Lower leg skin (tissue), 4 donors: ENCODE results near the gene GLT1D1. TPM values are rescaled to one million over a fixed set of nuclear protein-coding genes. Genes with fewer than 3 reads are reported as not detected.
"Not testable (repeated sequence)": the region's sequence is repeated elsewhere in the genome, so short reads cannot be mapped to it uniquely, and the experiment has no call there.

Experiments used
- DNase-seq, 2 donors: peaks; one replicate each; pipeline ENCODE4 v3.0.0-alpha.2; 2019; ENCODE audit warnings: low spot score in 2 of 2
- H3K4me3 ChIP-seq: fragments of 200-600 bp; sonication (generic); 2 replicates; pipeline ENCODE4 v1.5.1; 2017; ENCODE audit warnings: mild to moderate bottlenecking, low read depth; ENCODE audit not compliant: poor library complexity, severe bottlenecking
- POLR2A ChIP-seq, 2 donors: fragments of 450-650 bp; IDR thresholded peaks; one replicate each; pipeline ENCODE4 v1.6.1; 2016 to 2017; ENCODE audit warnings: antibody characterized with exemption in 2 of 2, mild to moderate bottlenecking in 1 of 2, moderate library complexity in 1 of 2
- WGBS, 2 donors: methylation state at CpG; one replicate each; pipeline ENCODE4 v1.1.5; 2018; 5-methylcytosine and 5-hydroxymethylcytosine counted together
- intact Hi-C: fragments of 100-400 bp; cut with DNase I; formaldehyde crosslinking; loops from one replicate; pipeline ENCODE4 v1.15.0; 2023; ENCODE audit warnings: low total_unique reads
- total RNA-seq, 4 donors: library from RNA; depleted of rRNA; stranded (reverse); fragments of >200 nt; gene quantifications; one replicate each; pipeline ENCODE4 v1.1.0, GENCODE V29; 2016
- TF ChIP-seq, protein P1 (sequence below), 3 donors: fragments of 450-650 bp; IDR thresholded peaks; one replicate each; pipeline ENCODE4 v1.5.1; 2016; ENCODE audit warnings: antibody characterized with exemption in 3 of 3, mild to moderate bottlenecking in 3 of 3, moderate library complexity in 2 of 3

The GLT1D1 gene
- total RNA-seq, result 1 to 10 TPM; 1.5 to 2.2 (median 1.9) TPM

GRCh38 chr12:128852885-128853599 lies at the start of gene GLT1D1:
Gene GLT1D1, plus strand, starts transcription at chr12:128853478. Its CDS starts 104 bp downstream, at chr12:128853582.
- no peak within 1 kb of the TSS for H3K4me3 ChIP-seq
- DNase-seq, result peak in 1 of 2 donors; percentile 43
- intact Hi-C loops, result no loop called here
- TF ChIP-seq, protein P1, sequence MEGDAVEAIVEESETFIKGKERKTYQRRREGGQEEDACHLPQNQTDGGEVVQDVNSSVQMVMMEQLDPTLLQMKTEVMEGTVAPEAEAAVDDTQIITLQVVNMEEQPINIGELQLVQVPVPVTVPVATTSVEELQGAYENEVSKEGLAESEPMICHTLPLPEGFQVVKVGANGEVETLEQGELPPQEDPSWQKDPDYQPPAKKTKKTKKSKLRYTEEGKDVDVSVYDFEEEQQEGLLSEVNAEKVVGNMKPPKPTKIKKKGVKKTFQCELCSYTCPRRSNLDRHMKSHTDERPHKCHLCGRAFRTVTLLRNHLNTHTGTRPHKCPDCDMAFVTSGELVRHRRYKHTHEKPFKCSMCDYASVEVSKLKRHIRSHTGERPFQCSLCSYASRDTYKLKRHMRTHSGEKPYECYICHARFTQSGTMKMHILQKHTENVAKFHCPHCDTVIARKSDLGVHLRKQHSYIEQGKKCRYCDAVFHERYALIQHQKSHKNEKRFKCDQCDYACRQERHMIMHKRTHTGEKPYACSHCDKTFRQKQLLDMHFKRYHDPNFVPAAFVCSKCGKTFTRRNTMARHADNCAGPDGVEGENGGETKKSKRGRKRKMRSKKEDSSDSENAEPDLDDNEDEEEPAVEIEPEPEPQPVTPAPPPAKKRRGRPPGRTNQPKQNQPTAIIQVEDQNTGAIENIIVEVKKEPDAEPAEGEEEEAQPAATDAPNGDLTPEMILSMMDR (IDR thresholded peaks at IDR 0.05), result no peak
- no peak for TF ChIP-seq POLR2A (IDR thresholded peaks at IDR 0.05)
- WGBS, 2 donors, result 75 to 96% methylated on average over 5 to 8 of the region's 56 CpGs

DNA sequence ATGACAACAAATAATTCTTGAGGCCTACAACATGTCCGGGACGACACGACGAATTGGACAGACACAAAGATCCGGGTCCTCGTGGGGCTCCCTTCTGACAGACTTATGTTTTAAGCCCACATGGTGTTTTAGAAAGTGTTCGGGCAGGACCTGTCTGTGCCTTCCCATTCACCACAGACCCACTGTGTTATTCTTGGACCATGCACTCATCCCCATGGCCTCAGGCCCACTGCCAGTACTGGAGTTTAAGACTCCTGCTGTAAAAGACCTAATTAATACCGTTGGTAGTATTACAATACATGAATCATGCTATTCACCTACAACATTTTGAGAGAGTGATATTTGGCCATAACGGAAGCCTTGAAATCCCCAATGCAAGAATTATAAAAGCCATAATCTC lies 49.5 kb upstream of the GLT1D1 start:
- 81 to 88% methylated on average over 9 of the region's 9 CpGs for WGBS, 2 donors

DNA sequence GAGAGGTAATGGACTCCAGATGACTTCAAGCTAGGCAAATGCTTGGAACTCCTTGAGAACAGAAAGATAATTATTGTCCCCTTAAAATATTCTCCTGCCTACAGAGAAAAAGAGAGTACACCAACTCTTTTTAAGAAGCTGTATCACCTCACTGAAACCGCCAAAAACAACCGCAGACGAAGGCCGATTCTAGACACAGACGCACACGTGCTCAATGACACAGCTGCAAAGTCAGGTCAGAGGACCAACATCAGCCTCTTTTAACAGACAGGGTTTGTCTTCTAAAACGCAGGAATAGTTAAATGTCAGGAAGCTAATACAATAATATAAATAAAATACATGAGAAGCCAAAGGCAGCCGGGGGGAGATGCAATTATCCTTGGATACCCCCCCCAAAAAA lies 48.5 kb upstream of the GLT1D1 start:
- intact Hi-C loops, result no loop called here
- no peak overlapping the region for H3K4me3 ChIP-seq
- no peak for TF ChIP-seq POLR2A (IDR thresholded peaks at IDR 0.05)
- TF ChIP-seq, protein P1 (IDR thresholded peaks at IDR 0.05), result no peak
- no peak for DNase-seq
- WGBS, 2 donors, result 96% methylated on average over 8 of the region's 8 CpGs

More for the DNA sequence above, 49.5 kb upstream of the GLT1D1 start:
- no peak for DNase-seq
- intact Hi-C loops, result no loop called here
- no peak overlapping the region for H3K4me3 ChIP-seq
- TF ChIP-seq, protein P1 (IDR thresholded peaks at IDR 0.05), result no peak
- no peak for TF ChIP-seq POLR2A (IDR thresholded peaks at IDR 0.05)

DNA sequence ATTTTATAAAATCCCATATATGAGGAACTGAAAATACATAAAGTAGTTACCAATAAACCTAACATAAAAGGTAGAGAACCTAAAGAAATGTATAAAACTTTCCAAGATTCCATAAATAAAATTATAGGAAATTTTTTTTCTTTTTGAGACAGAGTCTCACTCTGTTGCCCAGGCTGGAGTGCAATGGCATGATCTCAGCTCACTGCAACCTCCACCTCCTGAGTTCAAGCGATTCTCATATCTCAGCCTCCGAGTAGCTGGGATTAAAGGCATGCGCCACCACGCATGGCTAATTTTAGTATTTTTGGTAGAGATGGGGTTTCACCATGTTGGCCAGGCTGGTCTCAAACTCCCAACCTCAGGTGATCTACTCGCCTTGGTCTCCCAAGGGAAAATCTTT lies 47.9 kb upstream of the GLT1D1 start:
- DNase-seq, H3K4me3 ChIP-seq, intact Hi-C loops: not testable (repeated sequence)
- 97 to 99% methylated on average over 5 of the region's 5 CpGs for WGBS, 2 donors

DNA sequence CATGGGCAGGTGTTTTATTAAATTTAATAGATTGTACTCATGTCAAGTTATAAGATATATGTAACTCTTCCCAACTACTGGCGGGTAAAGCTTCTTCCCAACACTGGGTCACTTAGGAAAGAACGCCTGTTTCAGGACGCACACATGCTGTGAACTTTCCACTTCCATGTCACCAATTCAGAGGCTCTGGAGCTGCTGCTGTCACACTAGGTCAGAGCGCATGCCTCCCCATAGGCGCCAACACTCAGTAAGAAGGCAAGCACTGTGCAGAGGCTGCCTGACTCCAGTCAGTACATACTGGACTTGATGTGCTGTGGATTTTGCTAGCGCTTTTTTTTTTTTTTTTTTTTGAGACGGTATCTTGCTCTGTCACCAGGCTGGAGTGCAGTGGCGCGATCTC lies 46.7 kb upstream of the GLT1D1 start:
- DNase-seq, result no peak
- intact Hi-C loops, result no loop called here
- TF ChIP-seq POLR2A (IDR thresholded peaks at IDR 0.05), result no peak
- TF ChIP-seq, protein P1 (IDR thresholded peaks at IDR 0.05), result no peak
- WGBS, 2 donors, result 91 to 97% methylated on average over 9 of the region's 9 CpGs
- no peak overlapping the region for H3K4me3 ChIP-seq

DNA sequence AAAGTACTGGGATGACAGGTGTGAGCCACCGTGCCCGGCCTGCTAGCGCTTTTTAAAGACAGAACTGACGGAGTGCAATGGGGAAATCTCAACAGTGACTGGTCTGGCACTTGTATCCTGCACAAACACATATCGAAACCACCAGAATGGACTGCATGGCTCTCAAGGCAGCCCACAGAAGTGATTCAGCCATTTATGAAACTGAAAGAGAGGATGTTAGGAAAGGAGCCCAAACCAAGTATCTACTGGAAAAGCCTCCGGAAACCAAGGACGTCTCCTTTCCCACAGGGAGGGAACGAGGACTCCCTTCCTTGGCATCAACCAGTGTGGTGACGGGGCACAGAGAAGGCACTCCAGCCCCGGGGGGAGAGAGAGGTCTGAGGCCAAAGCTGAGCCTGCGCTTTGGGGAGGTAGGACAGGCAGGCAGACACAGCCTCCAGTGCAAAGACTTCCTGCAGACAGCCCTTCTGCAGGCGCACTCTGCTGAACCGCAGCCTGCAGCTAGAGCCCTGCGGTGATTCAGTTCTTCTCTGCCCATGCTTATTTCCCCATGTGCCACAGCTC lies 46.0 kb upstream of the GLT1D1 start:
- intact Hi-C loops, result no loop called here
- WGBS, 2 donors, result 80 to 83% methylated on average over 14 of the region's 14 CpGs
- H3K4me3 ChIP-seq, result no peak overlapping the region
- no peak for DNase-seq
- TF ChIP-seq, protein P1 (IDR thresholded peaks at IDR 0.05), result no peak
- no peak for TF ChIP-seq POLR2A (IDR thresholded peaks at IDR 0.05)
